Measurements from ENCODE around the gene ESYT2. TPM values are rescaled to one million over a fixed set of nuclear protein-coding genes. Genes with fewer than 3 reads are reported as not detected.
A peak's percentile ranks its signal among the peaks of the same experiment; 100 is the strongest.

ESYT2 gene
- total RNA-seq, 1 experiment from 2014 or later, result 68.2 TPM

DNA sequence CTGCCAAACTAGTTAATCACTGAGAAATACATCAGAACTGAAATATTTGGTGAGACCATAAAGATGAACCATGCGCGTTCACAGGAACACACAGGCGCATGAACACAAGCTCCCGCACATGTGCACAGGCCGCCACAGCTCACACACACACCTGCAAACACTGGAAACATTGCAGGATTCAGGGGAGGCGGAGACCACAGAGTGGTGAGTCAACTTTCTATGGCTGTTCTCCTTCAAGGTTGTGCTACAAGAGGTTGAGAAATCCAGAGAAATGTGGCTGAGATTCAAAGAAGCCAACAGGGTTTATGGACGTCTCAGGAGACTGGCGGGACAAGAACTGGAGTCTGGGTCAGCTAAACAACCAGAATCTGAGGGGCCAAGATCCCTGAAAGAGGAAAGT is 17.8 kb downstream of the ESYT2 start:
- Histone ChIP-seq H4K20me1 (ENCODE audit: insufficient read depth) (0 out of 2 replicates have a peak, but pooled peaks cover 6% of the 10 kb centered on the region), H3K9me2 (ENCODE audit: insufficient read depth) (no peaks in the 10 kb centered on the region), H3K27ac (ENCODE audit: low read depth, low read length) (0 out of 2 replicates have a peak overlapping the region, but pooled peaks have one; percentile 8), H2AFZ (ENCODE audit: low read depth, low read length, poor library complexity, severe bottlenecking) (no peak overlapping the region), H3K4me2 (ENCODE audit: low read length) (peak overlapping the region; percentile 39), H3K79me2 (ENCODE audit: insufficient read depth, low read length) (peaks cover 95% of the 10 kb centered on the region), H3K9me3 (ENCODE audit: control insufficient read depth in 1 of 2, insufficient read depth in 1 of 2, low read depth in 1 of 2, low read length in 2 of 2) (no peaks in the 10 kb centered on the region), H3K4me3 (replicated peaks in 1 of 2; ENCODE audit: low read depth in 1 of 2, low read length in 2 of 2) (no peak overlapping the region), H3K4me1 (ENCODE audit: control insufficient read depth in 1 of 2, insufficient read depth in 2 of 2, low read length in 2 of 2) (peaks cover 13 to 48% of the 10 kb centered on the region in 2 experiments), H3K9ac (ENCODE audit: low read length) (peak overlapping the region; percentile 2; the same call in 1 of the 2 replicates), H3K36me3 (ENCODE audit: control insufficient read depth in 1 of 2, insufficient read depth in 2 of 2, low read length in 2 of 2) (no peaks in the 10 kb centered on the region), H3K27me3 (ENCODE audit: insufficient read depth, low read length) (no peaks in the 10 kb centered on the region)
- ChIA-PET CTCF (interaction anchor here (1.0 kb wide), 1 partner anchor 9 kb away, joined by 3 read pairs; no protein-coding TSS in a partner anchor), RAD21 (ENCODE audit: low non-redundant PET in 1 of 2, low total read pairs in 2 of 2, uncharacterized antibody in 2 of 2, unreplicated experiment in 2 of 2) (no interaction called here), POLR2A (no interaction called here)
- TF ChIP-seq CEBPB (IDR thresholded peaks at IDR 0.05; ENCODE audit: low read depth) (peak; percentile 54), TCF7L2 (IDR thresholded peaks at IDR 0.05; ENCODE audit: borderline replicate concordance, extremely low read depth, insufficient read depth, insufficient read length) (no peak)
- TF ChIP-seq, protein P1, sequence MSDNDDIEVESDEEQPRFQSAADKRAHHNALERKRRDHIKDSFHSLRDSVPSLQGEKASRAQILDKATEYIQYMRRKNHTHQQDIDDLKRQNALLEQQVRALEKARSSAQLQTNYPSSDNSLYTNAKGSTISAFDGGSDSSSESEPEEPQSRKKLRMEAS (IDR thresholded peaks at IDR 0.05), result peak; percentile 70
- intact Hi-C loops (cut with micrococcal nuclease), result no loop called here
- no TSS peak for BruUV-seq (replicated peaks)
- ATAC-seq (peak; percentile 71), DNase-seq (ENCODE audit: low read depth, low spot score) (no peak)

DNA sequence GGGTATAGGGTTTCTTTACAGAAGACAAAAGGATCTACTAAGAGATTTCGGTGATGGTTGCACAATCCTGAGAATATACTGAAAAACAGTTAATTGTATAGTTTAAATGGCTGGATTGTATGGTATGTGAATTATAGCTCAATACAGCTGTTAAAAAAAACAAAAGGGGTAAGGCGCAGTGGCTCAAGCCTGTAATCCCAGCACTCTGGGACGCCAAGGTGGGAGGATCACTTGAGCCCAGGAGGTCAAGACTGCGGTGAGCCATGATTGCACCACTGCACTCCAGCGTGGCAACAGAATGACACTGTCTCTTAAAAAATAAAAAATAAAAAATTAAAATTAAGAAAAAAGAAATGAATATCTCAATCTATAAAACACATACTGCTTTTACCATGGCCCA is 18.5 kb downstream of the ESYT2 start:
- H3K9me2 ChIP-seq (ENCODE audit: insufficient read depth), result no peaks in the 10 kb centered on the region
- intact Hi-C loops (cut with micrococcal nuclease), result no loop called here
- POLR2A ChIA-PET, result no interaction called here
- ATAC-seq, result no peak
- H3K9ac ChIP-seq (ENCODE audit: low read length), result no peak overlapping the region
- no peak overlapping the region for H2AFZ ChIP-seq (ENCODE audit: low read depth, low read length, poor library complexity, severe bottlenecking)
- H3K27ac ChIP-seq (ENCODE audit: low read depth, low read length), result no peak overlapping the region
- no peaks in the 10 kb centered on the region for H3K36me3 ChIP-seq (ENCODE audit: control insufficient read depth in 1 of 2, insufficient read depth in 2 of 2, low read length in 2 of 2)
- CTCF ChIA-PET, result no interaction called here
- BruUV-seq (replicated peaks), result no TSS peak
- no peak overlapping the region for H3K4me3 ChIP-seq (replicated peaks in 1 of 2; ENCODE audit: low read depth in 1 of 2, low read length in 2 of 2)
- no peaks in the 10 kb centered on the region for H3K27me3 ChIP-seq (ENCODE audit: insufficient read depth, low read length)
- 0 out of 2 replicates have a peak, but pooled peaks cover 6% of the 10 kb centered on the region for H4K20me1 ChIP-seq (ENCODE audit: insufficient read depth)
- RAD21 ChIA-PET (ENCODE audit: low non-redundant PET in 1 of 2, low total read pairs in 2 of 2, uncharacterized antibody in 2 of 2, unreplicated experiment in 2 of 2), result no interaction called here
- DNase-seq (ENCODE audit: low read depth, low spot score), result no peak
- H3K4me2 ChIP-seq (ENCODE audit: low read length), result no peak overlapping the region
- TF ChIP-seq RAD21 (IDR thresholded peaks at IDR 0.05; ENCODE audit: low read depth) (no peak), FOSL1 (IDR thresholded peaks at IDR 0.05; ENCODE audit: low read depth) (no peak), SRF (IDR thresholded peaks at IDR 0.05; ENCODE audit: low read depth) (no peak), POLR2AphosphoS5 (IDR thresholded peaks at IDR 0.05; ENCODE audit: low read depth, low read length) (no peak)
- TF ChIP-seq, protein P2, sequence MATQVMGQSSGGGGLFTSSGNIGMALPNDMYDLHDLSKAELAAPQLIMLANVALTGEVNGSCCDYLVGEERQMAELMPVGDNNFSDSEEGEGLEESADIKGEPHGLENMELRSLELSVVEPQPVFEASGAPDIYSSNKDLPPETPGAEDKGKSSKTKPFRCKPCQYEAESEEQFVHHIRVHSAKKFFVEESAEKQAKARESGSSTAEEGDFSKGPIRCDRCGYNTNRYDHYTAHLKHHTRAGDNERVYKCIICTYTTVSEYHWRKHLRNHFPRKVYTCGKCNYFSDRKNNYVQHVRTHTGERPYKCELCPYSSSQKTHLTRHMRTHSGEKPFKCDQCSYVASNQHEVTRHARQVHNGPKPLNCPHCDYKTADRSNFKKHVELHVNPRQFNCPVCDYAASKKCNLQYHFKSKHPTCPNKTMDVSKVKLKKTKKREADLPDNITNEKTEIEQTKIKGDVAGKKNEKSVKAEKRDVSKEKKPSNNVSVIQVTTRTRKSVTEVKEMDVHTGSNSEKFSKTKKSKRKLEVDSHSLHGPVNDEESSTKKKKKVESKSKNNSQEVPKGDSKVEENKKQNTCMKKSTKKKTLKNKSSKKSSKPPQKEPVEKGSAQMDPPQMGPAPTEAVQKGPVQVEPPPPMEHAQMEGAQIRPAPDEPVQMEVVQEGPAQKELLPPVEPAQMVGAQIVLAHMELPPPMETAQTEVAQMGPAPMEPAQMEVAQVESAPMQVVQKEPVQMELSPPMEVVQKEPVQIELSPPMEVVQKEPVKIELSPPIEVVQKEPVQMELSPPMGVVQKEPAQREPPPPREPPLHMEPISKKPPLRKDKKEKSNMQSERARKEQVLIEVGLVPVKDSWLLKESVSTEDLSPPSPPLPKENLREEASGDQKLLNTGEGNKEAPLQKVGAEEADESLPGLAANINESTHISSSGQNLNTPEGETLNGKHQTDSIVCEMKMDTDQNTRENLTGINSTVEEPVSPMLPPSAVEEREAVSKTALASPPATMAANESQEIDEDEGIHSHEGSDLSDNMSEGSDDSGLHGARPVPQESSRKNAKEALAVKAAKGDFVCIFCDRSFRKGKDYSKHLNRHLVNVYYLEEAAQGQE (IDR thresholded peaks at IDR 0.05; ENCODE audit: low read depth), result no peak
- TF ChIP-seq, protein P3, sequence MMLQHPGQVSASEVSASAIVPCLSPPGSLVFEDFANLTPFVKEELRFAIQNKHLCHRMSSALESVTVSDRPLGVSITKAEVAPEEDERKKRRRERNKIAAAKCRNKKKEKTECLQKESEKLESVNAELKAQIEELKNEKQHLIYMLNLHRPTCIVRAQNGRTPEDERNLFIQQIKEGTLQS (IDR thresholded peaks at IDR 0.05), result no peak
- peaks cover 95% of the 10 kb centered on the region for H3K79me2 ChIP-seq (ENCODE audit: insufficient read depth, low read length)
- no peaks in the 10 kb centered on the region for H3K9me3 ChIP-seq (ENCODE audit: control insufficient read depth in 1 of 2, insufficient read depth in 1 of 2, low read depth in 1 of 2, low read length in 2 of 2)
- H3K4me1 ChIP-seq (ENCODE audit: control insufficient read depth in 1 of 2, insufficient read depth in 2 of 2, low read length in 2 of 2), result peaks cover 8 to 42% of the 10 kb centered on the region in 2 experiments

Measured in HCT116 (cell line).